GM12878 (cell line): ENCODE results near the gene POP7. TPM values are rescaled to one million over a fixed set of nuclear protein-coding genes. Genes with fewer than 3 reads are reported as not detected.

Experiments used
- ATF3 ChIP-seq: IDR thresholded peaks from 2 replicates; pipeline ENCODE4 v1.6.1; 2011; ENCODE audit warnings: low read depth, mild to moderate bottlenecking, low read length, moderate library complexity, borderline replicate concordance; ENCODE audit errors: extremely low read depth
- BCL3 ChIP-seq: IDR thresholded peaks from 2 replicates; pipeline ENCODE4 v1.6.1; 2011; ENCODE audit warnings: borderline replicate concordance, low read depth, mild to moderate bottlenecking, moderate library complexity, low read length; ENCODE audit not compliant: insufficient read depth, poor library complexity, severe bottlenecking
- BHLHE40 ChIP-seq, 2 experiments: fragments of 450-650 bp in 1 of 2; IDR thresholded peaks; 2 replicates each; pipeline ENCODE4 v1.6.1; 2011 to 2017; ENCODE audit warnings: low read depth in 2 of 2, borderline replicate concordance in 1 of 2, improper control_type of control experiment in 1 of 2, low read length in 1 of 2, mild to moderate bottlenecking in 1 of 2
- E4F1 ChIP-seq: fragments of 450-650 bp; IDR thresholded peaks from 2 replicates; pipeline ENCODE4 v1.6.1; 2018; ENCODE audit warnings: borderline replicate concordance, mild to moderate bottlenecking; ENCODE audit not compliant: partially characterized antibody
- IRF5 ChIP-seq: fragments of 450-650 bp; IDR thresholded peaks from 2 replicates; pipeline ENCODE4 v1.6.1; 2017; ENCODE audit warnings: borderline replicate concordance
- MXI1 ChIP-seq: fragments of 150-350 bp; IDR thresholded peaks from 2 replicates; pipeline ENCODE4 v1.6.1; 2011; ENCODE audit warnings: low read depth, mild to moderate bottlenecking, inconsistent platforms, low read length, improper control_type of control experiment
- NFYB ChIP-seq: IDR thresholded peaks from 2 replicates; pipeline ENCODE4 v1.6.1; 2011; ENCODE audit warnings: low read depth, mild to moderate bottlenecking, low read length, improper control_type of control experiment, moderate library complexity; ENCODE audit not compliant: insufficient read depth
- PAX8 ChIP-seq: fragments of 450-650 bp; IDR thresholded peaks from 2 replicates; pipeline ENCODE4 v1.6.1; 2017; ENCODE audit warnings: mild to moderate bottlenecking, moderate library complexity
- POLR2A ChIP-seq: IDR thresholded peaks from 2 replicates; pipeline ENCODE4 v1.6.1; 2011; ENCODE audit warnings: low read depth, mild to moderate bottlenecking, low read length
- RAD51 ChIP-seq: fragments of 450-650 bp; IDR thresholded peaks from 2 replicates; pipeline ENCODE4 v1.6.1; 2016; ENCODE audit warnings: moderate library complexity, mild to moderate bottlenecking, inconsistent platforms
- RELB ChIP-seq: fragments of 450-650 bp; IDR thresholded peaks from 2 replicates; pipeline ENCODE4 v1.6.1; 2017; ENCODE audit warnings: low read depth, mild to moderate bottlenecking, moderate library complexity
- RFX5 ChIP-seq: IDR thresholded peaks from 2 replicates; pipeline ENCODE4 v1.6.1; 2011; ENCODE audit warnings: low read depth, low read length, improper control_type of control experiment
- SIX5 ChIP-seq: IDR thresholded peaks from 2 replicates; pipeline ENCODE4 v1.6.1; 2011; ENCODE audit warnings: mild to moderate bottlenecking, low read depth, low read length, moderate library complexity; ENCODE audit not compliant: severe bottlenecking
- SMC3 ChIP-seq: IDR thresholded peaks from 2 replicates; pipeline ENCODE4 v1.6.1; 2011; ENCODE audit warnings: low read length, improper control_type of control experiment, borderline replicate concordance
- SRF ChIP-seq, 2 experiments: IDR thresholded peaks; 2 replicates each; pipeline ENCODE4 v1.6.1; 2011; ENCODE audit warnings: low read depth in 2 of 2, low read length in 2 of 2, mild to moderate bottlenecking in 1 of 2, moderate library complexity in 1 of 2
- STAT3 ChIP-seq: IDR thresholded peaks from 2 replicates; pipeline ENCODE4 v1.6.1; 2011; ENCODE audit warnings: low read depth, low read length, improper control_type of control experiment
- USF1 ChIP-seq: IDR thresholded peaks from 2 replicates; pipeline ENCODE4 v1.6.1; 2011; ENCODE audit warnings: borderline replicate concordance, low read depth, mild to moderate bottlenecking, moderate library complexity, mixed read lengths, low read length; ENCODE audit not compliant: insufficient read depth; ENCODE audit errors: extremely low read length
- USF2 ChIP-seq: IDR thresholded peaks from 2 replicates; pipeline ENCODE4 v1.6.1; 2011; ENCODE audit warnings: low read depth, low read length, improper control_type of control experiment, borderline replicate concordance
- WRNIP1 ChIP-seq: IDR thresholded peaks from 2 replicates; pipeline ENCODE4 v1.6.1; 2011; ENCODE audit warnings: low read depth, low read length, improper control_type of control experiment, borderline replicate concordance
- polyA plus RNA-seq, 11 experiments: library from polyadenylated mRNA; depleted of rRNA in 4 of 11; unstranded in 6 of 11; stranded (reverse) in 5 of 11; fragments of >200 nt; fragmentation: Nextera tagmentation in 4 of 11; fragmentation: Illumina TruSeq in 1 of 11; extraction: Ambion mirVana in 4 of 11; extraction: Trizol in 1 of 11; gene quantifications; 1 replicate in 1 of 11; 2 replicates in 10 of 11; pipeline versions ENCODE4 v1.2.1 to v1.2.3, GENCODE V29; 2011 to 2016; ENCODE audit warnings: inconsistent platforms in 2 of 11, missing spikeins in 2 of 11, low read depth in 1 of 11
- total RNA-seq, 4 experiments: library from RNA; depleted of rRNA in 3 of 4; stranded (reverse); fragments of >200 nt in 3 of 4; fragmentation: Illumina TruSeq in 1 of 4; extraction: Trizol in 1 of 4; gene quantifications; 2 replicates each; pipeline versions ENCODE4 v1.2.1 to v1.2.3, GENCODE V29; 2013 to 2021

POP7 gene
- total and polyA plus RNA-seq, 10 of the 15 experiments (the other 5 are each of a cell fraction or from before 2014, with no cell fraction given), result 12.1 to 148 (median 51.7) TPM

GRCh38 chr7:100675581-100676350 is 30.2 kb upstream of the POP7 start (continued):
- TF ChIP-seq NFYB, result 0 out of 2 replicates have a peak, but pooled peaks have one; percentile 20
- TF ChIP-seq BCL3, result peak; percentile 31
- TF ChIP-seq PAX8, result no peak
- TF ChIP-seq USF1, result no peak
- no peak for TF ChIP-seq RELB
- TF ChIP-seq SMC3, result no peak
- TF ChIP-seq SIX5, result no peak
- TF ChIP-seq BHLHE40 (IDR thresholded peaks at IDR 0.05; ENCODE audit: borderline replicate concordance in 1 of 2, low read depth in 2 of 2, low read length in 1 of 2), result peak in 1 of 2 experiments; percentile 20; a peak in 1 of 4 replicates
- TF ChIP-seq SRF (IDR thresholded peaks at IDR 0.05; ENCODE audit: low read depth in 2 of 2, low read length in 2 of 2), result no peak
- TF ChIP-seq POLR2A, result peak; percentile 59
- TF ChIP-seq RFX5, result 0 out of 2 replicates have a peak, but pooled peaks have one; percentile 9
- no peak for TF ChIP-seq RAD51
- TF ChIP-seq WRNIP1, result no peak
- TF ChIP-seq E4F1, result no peak
- TF ChIP-seq STAT3, result no peak
- no peak for TF ChIP-seq USF2
- no peak for TF ChIP-seq ATF3
- no peak for TF ChIP-seq IRF5
- peak; percentile 78 for TF ChIP-seq MXI1
